ENCODE data around the gene EPHX1. TPM values are rescaled to one million over a fixed set of nuclear protein-coding genes. Genes with fewer than 3 reads are reported as not detected.

The EPHX1 gene
- total and polyA plus RNA-seq, 2 donors (not counting 1 experiment from before 2014, with no cell fraction given): 0.75 to 4.2 TPM

DNA sequence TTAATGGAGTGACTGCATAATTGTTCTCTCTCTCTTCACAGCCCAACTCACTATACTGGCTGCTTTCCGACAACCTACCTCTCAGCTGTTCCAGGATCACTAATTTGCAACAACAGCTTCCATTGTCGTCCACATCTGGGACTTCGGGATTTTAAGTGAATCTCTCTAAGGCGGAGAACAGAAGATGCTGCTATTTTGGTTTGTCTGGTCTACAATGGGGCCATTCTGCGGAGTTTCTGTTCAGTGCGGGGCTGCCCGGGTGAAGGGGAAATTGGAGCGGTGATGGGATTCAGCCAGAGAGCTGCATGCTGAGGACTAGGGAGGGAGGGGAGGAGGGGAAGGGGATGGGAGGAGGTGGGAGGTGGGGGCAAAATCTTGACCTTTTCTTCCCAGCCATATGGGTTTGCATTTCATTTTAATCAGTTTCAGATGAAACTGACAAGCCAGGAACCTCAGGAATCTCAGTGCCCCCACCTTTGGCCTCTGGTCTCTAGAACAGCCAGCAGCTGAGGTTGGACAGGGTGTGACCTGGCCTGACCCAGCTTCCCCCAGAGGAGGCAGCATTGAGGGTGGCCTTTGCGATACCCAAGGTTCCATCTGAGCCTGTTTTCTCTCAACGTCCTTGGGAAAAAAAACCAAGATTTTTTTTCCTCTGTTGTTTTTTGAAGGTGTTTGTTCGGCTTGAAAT, 39.2 kb upstream of the EPHX1 start:
- peaks cover 12% of the 10 kb centered on the region for H3K79me2 ChIP-seq (ENCODE audit: control insufficient read depth, insufficient read depth, low read length)
- no peak overlapping the region for H3K9ac ChIP-seq (ENCODE audit: low read length)
- Mint-ChIP-seq H3K4me3 (no peak overlapping the region), H3K27me3 (peaks cover 3% of the 10 kb centered on the region), H3K27ac (no peak overlapping the region), H3K9me3 (ENCODE audit: insufficient read depth) (no peaks in the 10 kb centered on the region), H3K4me1 (peaks cover 3% of the 10 kb centered on the region)
- H3K27ac ChIP-seq (ENCODE audit: low read length in 2 of 2): no peak overlapping the region
- TF ChIP-seq, protein P1, sequence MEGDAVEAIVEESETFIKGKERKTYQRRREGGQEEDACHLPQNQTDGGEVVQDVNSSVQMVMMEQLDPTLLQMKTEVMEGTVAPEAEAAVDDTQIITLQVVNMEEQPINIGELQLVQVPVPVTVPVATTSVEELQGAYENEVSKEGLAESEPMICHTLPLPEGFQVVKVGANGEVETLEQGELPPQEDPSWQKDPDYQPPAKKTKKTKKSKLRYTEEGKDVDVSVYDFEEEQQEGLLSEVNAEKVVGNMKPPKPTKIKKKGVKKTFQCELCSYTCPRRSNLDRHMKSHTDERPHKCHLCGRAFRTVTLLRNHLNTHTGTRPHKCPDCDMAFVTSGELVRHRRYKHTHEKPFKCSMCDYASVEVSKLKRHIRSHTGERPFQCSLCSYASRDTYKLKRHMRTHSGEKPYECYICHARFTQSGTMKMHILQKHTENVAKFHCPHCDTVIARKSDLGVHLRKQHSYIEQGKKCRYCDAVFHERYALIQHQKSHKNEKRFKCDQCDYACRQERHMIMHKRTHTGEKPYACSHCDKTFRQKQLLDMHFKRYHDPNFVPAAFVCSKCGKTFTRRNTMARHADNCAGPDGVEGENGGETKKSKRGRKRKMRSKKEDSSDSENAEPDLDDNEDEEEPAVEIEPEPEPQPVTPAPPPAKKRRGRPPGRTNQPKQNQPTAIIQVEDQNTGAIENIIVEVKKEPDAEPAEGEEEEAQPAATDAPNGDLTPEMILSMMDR (IDR thresholded peaks at IDR 0.05): no peak
- no peak for TF ChIP-seq EZH2 (IDR thresholded peaks at IDR 0.05; ENCODE audit: borderline replicate concordance, insufficient read depth, low read depth, low read length, poor library complexity, severe bottlenecking)
- DNase-seq (no peak), ATAC-seq (ENCODE audit: low read depth) (no peak)
- H3K36me3 ChIP-seq (replicated peaks in 1 of 2; ENCODE audit: control extremely low read depth in 1 of 2, control insufficient read depth in 1 of 2, extremely low read depth in 1 of 2, insufficient read depth in 2 of 2, low read length in 1 of 2): no peaks in the 10 kb centered on the region
- H3K27me3 ChIP-seq (replicated peaks in 1 of 4; ENCODE audit: control extremely low read depth in 1 of 4, control insufficient read depth in 3 of 4, insufficient read depth in 4 of 4, low read length in 3 of 4): no peaks in the 10 kb centered on the region
- H3K4me3 ChIP-seq (ENCODE audit: control extremely low read depth in 1 of 5, extremely low read depth in 1 of 5, insufficient read depth in 1 of 5, low read depth in 2 of 5, low read length in 4 of 5): no peak overlapping the region
- no peak overlapping the region for H2AFZ ChIP-seq (ENCODE audit: insufficient read depth, low read depth, low read length, poor library complexity, severe bottlenecking)
- no peak overlapping the region for H3K4me2 ChIP-seq (replicated peaks; ENCODE audit: low read depth, low read length, poor library complexity, severe bottlenecking)
- no peaks in the 10 kb centered on the region for H3K9me3 ChIP-seq (ENCODE audit: control extremely low read depth in 1 of 3, control insufficient read depth in 2 of 3, insufficient read depth in 1 of 3, low read length in 2 of 3)
- ChIA-PET POLR2A (no interaction called here), CTCF (interaction anchor here (1.2 to 3.0 kb wide), 3 partner anchors 213 to 295 kb away, joined by 4 to 22 read pairs (median 8); no protein-coding TSS in a partner anchor)
- intact Hi-C loops (cut with micrococcal nuclease): loop anchor here (10.0 kb wide), 1 partner anchor 294 kb away; the partner anchor contains the start of gene H3-3A
- WGBS (ENCODE audit: insufficient coverage): 95% methylated on average over 8 of the region's 11 CpGs
- H4K20me1 ChIP-seq (ENCODE audit: control insufficient read depth, insufficient read depth, low read length, poor library complexity, severe bottlenecking): no peaks in the 10 kb centered on the region
- no peaks in the 10 kb centered on the region for H3K4me1 ChIP-seq (ENCODE audit: control insufficient read depth in 2 of 2, insufficient read depth in 2 of 2, low read length in 2 of 2)

DNA sequence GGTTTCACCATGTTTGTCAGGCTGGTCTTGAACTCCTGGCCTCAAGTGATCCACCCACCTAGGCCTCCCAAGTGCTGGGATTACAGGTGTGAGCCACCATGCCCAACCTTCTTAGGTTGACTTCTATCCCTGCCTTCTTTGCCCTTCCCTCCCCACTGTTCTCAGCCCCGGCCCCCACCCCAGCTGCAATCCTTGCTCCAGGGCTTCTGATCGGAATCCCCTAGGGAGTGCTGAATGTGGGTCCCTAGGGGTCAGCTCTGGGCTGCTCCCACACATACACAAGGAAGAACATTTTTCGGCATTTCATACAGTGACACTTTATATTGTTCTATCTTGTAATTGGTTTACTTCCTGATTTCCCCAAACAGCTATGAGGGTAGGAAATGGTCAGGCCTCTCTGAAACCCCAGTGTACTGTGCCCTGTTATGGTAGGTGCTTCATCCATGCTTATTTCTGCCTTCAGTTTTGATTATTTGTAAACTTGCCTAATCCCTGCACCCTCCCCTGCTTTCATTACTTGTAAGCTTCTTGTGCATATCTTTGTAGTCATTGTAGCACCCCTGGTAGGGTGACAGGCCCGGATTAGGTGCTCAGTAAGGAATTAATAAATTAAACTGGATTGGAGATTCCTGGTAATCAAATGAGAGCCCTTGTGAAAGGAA, 38.1 kb upstream of the EPHX1 start:
- no peak for DNase-seq
- TF ChIP-seq, protein P1 (IDR thresholded peaks at IDR 0.05): no peak
- no peak for TF ChIP-seq EZH2 (IDR thresholded peaks at IDR 0.05; ENCODE audit: borderline replicate concordance, insufficient read depth, low read depth, low read length, poor library complexity, severe bottlenecking)
- Mint-ChIP-seq H3K27me3 (no peaks in the 10 kb centered on the region), H3K4me3 (no peak overlapping the region), H3K27ac (no peak overlapping the region), H3K9me3 (ENCODE audit: insufficient read depth) (no peaks in the 10 kb centered on the region), H3K4me1 (peaks cover 3% of the 10 kb centered on the region)
- ChIA-PET CTCF (interaction anchor here (0.7 to 3.0 kb wide), 6 partner anchors 139 to 429 kb away, joined by 3 to 22 read pairs (median 7); no protein-coding TSS in a partner anchor), POLR2A (no interaction called here)
- Histone ChIP-seq H3K4me2 (replicated peaks; ENCODE audit: low read depth, low read length, poor library complexity, severe bottlenecking) (no peak overlapping the region), H3K79me2 (ENCODE audit: control insufficient read depth, insufficient read depth, low read length) (peaks cover 22% of the 10 kb centered on the region), H3K9me3 (ENCODE audit: control extremely low read depth in 1 of 3, control insufficient read depth in 2 of 3, insufficient read depth in 1 of 3, low read length in 2 of 3) (no peaks in the 10 kb centered on the region), H3K27me3 (replicated peaks in 1 of 4; ENCODE audit: control extremely low read depth in 1 of 4, control insufficient read depth in 3 of 4, insufficient read depth in 4 of 4, low read length in 3 of 4) (no peaks in the 10 kb centered on the region), H2AFZ (ENCODE audit: insufficient read depth, low read depth, low read length, poor library complexity, severe bottlenecking) (no peak overlapping the region), H3K4me3 (ENCODE audit: control extremely low read depth in 1 of 5, extremely low read depth in 1 of 5, insufficient read depth in 1 of 5, low read depth in 2 of 5, low read length in 4 of 5) (no peak overlapping the region), H3K27ac (ENCODE audit: low read length in 2 of 2) (no peak overlapping the region), H3K4me1 (ENCODE audit: control insufficient read depth in 2 of 2, insufficient read depth in 2 of 2, low read length in 2 of 2) (peaks cover 3 to 5% of the 10 kb centered on the region in 2 donors), H4K20me1 (ENCODE audit: control insufficient read depth, insufficient read depth, low read length, poor library complexity, severe bottlenecking) (no peaks in the 10 kb centered on the region), H3K36me3 (replicated peaks in 1 of 2; ENCODE audit: control extremely low read depth in 1 of 2, control insufficient read depth in 1 of 2, extremely low read depth in 1 of 2, insufficient read depth in 2 of 2, low read length in 1 of 2) (no peaks in the 10 kb centered on the region), H3K9ac (ENCODE audit: low read length) (no peak overlapping the region)
- intact Hi-C loops (cut with micrococcal nuclease): loop anchor here (1.0 to 10.0 kb wide), 3 partner anchors 217 to 296 kb away; partner anchors contain the start of gene H3-3A
- ATAC-seq (ENCODE audit: low read depth): no peak
- 100% methylated on average over 1 of the region's 4 CpGs for WGBS (ENCODE audit: insufficient coverage)
